ENCODE data around the gene MXD3.

GRCh38 chr5:177276886-177277285 lies 34.8 kb downstream of the MXD3 start:
- TF ChIP-seq CTCF (IDR thresholded peaks at IDR 0.05), result no peak
- no peak for TF ChIP-seq POLR2A (IDR thresholded peaks at IDR 0.05)

Measured in adrenal gland (tissue), 5 donors.